GM19455 (cell line): ENCODE results near the gene NPL.

Experiments
- ATAC-seq: cut with Tn5 transposase; IDR thresholded peaks from one replicate; pipeline ENCODE4 v1.9.1; 2021; ENCODE audit not compliant: unreplicated experiment

The NPL gene, protein sequence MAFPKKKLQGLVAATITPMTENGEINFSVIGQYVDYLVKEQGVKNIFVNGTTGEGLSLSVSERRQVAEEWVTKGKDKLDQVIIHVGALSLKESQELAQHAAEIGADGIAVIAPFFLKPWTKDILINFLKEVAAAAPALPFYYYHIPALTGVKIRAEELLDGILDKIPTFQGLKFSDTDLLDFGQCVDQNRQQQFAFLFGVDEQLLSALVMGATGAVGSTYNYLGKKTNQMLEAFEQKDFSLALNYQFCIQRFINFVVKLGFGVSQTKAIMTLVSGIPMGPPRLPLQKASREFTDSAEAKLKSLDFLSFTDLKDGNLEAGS

DNA sequence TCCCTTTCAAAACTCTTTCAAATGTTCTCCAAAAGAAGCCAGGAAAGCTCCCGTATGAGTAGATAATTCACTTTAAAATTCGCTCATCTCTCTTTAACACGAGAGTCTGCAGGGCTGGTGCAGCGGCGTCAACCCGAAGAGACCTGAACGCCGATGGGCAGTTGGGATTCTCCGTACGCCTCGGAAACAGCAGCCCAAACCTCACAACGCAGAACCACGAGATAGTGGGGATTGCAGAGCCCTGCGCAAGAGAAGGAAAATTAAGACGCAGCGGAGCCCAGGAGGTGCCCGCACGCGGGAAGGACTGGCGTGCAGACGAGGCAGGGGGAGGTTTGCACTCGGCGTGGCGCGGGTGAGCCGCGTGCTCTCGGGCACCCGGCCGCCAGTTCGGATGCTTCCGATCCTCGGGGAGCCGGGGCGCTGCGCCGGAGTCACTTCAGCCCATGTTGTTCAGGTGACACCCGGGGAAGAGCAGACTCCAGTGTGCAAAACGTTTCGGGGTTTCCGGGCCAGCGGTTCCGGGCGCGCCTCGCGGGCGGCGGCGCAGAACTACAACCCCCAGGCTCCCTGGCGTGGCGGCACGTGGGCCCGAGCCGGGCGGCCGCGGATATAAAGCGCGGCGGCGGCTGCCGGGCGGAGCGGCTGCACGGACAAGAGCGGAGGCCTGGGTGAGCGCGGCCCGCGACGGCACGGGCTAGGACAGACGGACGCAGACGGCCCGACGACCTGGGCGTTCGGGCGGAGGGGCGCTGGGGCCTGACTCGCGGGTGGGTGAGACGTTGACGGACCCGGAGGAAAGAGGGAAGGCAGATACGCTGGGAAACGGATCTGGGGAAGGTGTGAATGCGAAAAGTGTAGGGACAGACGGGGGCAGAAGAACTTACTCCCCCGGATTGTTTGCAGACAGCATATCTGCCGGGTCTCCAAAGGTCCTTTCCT is at the start of gene NPL:
NPL (plus strand) TSS at position 636 of the 939 bp plus-strand sequence. CDS start 4,599 bp downstream, outside the sequence.
- peak; percentile 93 for ATAC-seq

DNA sequence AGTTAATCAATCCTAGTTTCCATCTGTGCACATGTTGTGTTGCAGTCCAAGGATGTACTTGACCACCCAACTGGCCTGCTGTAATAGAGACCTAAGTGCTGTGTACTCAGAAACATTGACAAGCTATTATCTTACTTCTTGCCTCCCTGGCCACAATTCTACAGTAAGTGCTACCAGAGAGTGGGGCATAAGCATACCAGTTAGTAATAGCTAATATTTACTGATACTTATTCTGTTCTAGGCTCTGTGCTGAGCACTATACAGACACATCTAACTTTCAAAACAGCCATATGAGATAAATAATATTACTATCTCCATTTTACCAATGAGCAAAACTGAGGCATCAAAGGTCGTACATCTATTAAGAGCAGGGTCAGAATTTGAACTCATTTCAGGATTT is 49.5 kb upstream of the NPL start:
- ATAC-seq, result no peak

DNA sequence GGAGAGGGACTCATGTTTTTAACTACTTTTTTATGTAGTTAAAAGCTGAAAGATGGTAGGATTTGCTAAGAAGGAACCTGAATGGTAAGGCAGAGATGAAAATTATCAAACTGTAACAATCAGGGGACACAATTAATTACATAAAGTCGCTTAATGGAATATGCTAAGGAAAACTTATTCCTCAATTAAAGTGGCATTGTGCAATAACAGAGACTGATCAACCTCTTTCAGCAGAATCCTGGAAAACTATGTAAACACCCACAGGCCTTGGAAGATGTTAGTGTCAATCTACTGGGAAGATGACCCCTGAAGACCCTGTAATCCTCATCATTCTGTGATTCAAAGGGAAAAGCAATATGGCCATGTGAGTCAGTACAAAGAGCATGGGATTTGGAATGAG is 46.8 kb upstream of the NPL start:
- ATAC-seq, result no peak

DNA sequence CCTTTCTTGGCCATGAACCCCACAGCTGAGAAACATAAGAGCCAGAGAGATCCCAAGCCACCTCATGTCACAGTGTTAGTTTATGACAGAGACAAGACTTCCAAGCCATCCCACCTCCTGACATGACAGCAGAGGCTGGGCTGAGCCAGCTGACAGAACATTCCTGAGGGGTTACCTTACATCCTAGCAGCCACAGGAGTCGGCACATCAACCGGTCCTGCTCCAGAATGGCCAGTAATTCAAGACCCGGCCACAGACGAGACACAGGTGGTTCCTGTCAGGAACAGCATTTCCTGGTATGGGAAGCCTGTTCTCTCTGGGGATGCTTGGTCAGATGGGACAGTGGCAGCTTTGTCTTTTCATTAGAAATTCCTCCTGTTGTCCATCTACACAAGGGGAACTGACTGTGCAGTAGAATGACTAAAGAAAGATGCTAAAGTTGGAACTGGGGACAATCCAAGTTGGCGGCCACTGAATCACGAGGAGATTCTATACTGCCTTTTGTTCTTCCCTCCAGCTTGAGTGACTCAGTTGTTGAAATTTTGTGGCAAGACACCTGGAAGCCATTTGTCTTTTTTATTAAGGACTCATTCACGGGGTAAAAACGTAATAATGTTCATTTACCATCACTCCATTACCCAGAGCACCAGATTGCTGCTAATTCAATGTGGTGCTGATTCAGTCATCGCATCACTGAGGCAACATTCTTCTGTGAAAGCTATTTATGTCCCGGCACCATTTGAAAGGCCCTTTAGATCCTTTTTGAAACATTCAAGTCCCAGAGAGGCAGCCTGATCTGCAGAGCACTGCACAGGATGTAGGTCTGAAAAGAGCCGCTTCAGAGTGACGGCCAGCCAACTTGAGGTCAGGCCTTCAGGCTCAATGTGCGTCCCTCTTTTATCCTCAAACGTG is 37.2 kb upstream of the NPL start:
- no peak for ATAC-seq

DNA sequence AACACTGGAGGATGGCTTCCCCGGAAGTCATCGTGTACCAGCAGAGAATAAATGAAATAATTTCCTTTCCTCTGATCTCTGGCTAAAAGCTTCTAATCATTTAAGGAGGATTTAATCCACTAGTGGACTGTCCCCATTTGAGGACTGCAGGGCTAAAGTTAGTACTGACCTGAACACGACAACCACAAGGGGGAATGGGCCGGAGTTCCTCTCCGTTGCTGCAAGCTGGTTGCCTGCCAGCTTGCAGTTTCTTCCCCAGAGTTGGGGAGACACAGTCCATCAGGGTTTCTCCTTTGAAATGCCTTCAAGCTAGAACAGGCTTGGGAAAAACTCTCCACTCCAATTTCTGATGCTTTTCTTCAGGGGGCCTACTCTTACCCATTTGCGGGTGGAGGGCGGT is 35.5 kb upstream of the NPL start:
- no peak for ATAC-seq

DNA sequence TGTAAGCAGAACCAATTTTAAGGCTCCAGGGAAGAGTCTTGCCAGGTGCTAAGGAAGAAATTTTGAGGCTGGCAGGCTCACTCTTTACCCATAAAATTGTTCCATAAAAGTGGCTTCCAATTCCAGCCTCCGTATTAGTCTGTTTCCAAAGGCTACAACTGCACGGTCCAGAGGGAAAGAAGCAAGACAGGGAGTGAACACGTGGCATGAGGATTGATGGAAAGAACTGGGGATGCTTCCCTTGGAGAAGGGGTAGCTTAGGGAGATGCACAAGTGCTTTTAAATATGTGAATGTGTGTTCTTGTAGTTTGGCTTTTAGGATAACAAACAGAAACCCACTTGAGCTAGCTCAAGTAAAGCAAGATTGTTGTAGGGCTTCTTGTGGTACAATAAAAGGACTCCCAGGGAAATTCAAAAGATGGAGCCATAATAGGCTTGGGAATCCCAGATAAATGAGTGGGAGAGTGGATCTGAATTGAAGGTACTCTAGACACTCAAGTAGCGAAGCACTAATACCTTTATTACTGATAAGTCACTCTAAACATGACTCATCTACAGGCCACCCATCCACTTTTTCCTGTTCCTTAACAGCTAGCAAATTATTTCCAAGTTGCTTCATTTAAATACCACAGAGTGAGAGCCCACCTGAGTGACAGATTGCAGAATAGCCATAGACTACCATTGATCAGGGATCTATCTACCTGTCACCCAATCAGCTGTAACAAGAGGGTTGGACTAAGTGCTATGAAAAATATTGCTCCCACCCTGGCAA is 34.8 kb upstream of the NPL start:
- no peak for ATAC-seq

DNA sequence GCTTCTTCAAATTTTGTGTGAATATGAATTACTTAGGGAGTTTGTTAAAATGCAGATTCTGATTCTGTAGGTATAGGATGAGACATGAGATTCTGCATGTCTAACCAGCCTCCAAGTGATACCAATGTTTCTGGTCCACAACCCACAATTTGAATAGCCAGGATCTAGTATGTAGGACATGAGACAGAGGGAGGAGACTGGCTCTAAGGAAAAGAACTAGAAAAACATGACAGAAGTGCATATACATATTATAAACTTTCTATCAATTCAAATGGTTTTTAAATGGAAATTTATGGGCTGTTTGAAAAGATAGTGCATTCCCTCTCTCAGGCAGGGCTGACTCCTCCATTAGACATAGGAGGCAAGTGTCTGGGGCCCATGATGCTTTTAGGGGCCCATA is 33.9 kb upstream of the NPL start:
- no peak for ATAC-seq

DNA sequence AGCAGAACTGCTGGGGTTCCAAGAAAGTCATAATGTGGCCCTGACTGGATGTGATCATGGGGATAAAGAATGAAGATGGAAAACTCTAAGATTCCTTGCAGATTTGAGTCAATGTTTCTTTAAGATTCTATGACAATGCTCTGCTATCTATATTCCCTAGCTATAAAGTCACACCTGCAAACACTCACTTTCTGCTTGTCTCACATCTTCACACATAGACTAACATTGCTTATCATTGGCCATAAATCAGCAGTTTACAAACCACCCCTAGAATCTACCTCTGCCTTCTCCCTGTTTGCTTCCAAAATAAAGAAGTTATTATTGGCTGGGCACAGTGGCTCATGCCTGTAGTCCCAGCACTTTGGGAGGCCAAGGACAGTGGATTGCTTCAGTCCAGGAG is 33.1 kb upstream of the NPL start:
- ATAC-seq, result no peak

DNA sequence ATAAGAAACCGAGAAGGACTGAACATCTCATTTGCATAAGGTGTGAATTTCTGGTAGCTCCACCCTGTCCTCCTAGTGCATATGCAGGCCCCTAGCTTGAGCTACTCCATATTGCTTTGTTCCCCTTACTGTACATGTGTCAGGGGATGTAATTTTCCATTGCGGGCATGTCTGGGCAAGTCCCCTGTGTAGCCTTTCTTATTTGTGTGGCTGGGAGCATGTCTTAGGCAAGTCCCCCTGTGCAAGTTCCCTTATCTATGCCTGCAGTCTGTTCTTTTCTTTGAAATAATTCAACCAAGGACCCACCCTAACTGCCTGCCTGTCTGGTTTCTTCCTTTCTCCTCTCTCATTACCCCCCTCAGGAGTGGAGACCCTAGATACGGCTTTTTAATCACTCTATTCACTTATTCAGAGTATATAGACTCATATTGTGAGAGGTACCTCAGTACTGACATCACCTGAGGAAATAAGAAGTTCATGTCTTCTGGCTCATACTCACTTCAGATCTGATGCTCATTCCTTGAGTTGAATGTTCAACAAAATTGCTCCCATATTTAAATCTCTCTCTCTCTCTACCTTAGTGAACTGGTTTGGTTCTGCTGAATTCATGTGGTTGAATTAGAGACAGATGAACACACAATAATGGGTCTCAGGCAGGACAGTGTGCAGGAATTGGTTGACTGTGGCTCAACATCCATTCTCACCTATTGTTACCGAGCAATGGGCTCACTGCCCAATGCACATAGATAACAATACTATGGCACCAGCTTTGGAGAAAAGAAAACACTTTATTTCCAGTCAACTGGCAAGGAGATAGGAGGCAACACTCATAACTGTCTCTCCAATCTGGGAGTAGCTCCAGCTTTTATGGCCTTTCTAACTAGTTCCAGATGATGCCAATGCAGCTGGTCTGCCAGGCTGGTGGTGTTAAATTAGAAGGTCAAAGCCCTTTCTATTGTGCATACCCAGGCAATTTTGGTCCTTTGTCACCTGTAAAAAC is 27.9 kb upstream of the NPL start:
- no peak for ATAC-seq

DNA sequence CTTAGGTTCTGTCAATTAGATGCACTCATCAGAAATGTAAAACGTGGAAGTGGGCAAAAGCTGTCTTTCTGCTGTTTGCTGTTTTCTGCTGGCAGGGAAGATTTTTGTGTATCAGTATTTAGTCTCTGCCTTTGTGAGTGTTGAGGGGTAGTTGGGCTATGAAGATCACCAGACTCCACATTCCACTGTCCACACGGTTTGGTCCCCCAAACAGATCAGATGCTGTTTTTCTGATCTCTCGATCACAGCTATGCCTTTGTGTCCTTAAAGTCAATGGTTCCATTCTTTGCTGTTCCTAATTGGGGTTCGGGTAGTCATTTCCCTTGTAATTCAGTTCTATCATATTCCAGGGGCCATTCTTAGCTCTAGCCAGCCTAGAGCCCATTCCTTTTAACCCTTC is 27.0 kb upstream of the NPL start:
- ATAC-seq, result no peak

DNA sequence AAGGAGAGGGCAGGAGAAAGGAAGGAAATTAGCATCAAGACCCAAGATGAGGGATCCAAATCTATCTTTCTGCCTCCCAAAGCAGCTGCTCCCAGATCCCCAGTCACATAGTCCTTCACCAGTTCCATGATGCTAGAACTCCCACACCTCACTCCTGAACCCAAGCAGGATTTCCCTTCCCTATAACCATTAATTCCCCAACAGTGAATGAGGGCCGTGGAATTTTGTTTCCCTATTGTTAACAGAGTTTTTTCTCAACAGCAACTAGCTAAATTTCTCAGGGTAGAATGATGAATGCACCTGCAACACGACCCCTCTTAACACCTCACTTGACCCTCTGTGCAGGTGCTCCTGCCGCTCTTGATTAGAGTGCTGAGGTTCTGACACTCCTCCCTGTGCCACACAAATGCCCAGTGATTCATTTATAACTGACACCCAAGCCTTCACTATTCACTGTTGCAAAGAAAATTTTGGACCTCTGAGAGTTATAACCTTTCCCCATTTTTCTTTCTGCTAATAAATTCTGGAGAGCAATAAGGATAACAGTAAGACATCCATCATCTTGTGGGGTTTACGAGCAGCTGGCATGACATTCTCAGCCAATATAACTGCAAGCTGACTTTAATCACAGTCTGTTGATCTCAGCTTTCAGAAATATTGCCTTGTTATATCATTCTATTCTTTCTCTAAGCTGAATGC is 25.4 kb upstream of the NPL start:
- no peak for ATAC-seq

DNA sequence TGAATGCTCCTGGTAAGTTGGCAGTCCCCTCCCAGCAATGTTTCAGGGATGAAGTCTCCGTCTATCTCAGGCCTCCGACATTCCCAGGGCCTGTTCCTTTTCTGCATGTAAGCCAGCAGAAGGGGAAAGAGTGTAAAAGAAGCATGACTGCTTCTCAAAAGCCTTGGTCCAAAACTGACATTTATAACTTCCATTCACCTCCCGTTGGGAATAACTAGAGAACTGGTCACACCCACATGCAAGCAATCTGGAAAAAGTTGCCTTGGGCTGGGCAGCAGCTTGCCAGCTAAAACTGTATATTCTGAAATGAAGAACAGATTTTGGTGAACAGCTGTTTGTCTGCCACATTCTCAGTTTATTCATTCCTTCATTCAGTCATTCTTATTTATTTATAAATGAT is 24.2 kb upstream of the NPL start:
- no peak for ATAC-seq

DNA sequence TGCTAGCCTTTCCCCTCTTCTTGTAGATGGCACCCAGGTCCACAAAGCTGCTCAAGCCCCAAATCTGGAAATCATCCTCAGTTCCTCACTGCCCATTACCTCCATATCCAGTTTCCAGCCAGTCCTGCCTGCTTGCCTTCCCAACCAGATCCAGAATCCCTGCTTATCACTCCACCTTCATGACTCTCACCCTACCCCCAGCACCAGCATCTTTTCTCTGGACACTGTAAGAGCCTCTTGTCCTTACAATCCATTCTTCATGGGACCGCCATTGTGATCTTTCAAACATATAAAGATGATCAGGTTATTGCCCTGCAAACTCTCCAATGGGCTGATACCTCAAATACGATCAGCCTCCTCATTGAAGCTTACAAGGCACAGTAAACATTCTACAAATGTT is 23.5 kb upstream of the NPL start:
- ATAC-seq, result no peak

DNA sequence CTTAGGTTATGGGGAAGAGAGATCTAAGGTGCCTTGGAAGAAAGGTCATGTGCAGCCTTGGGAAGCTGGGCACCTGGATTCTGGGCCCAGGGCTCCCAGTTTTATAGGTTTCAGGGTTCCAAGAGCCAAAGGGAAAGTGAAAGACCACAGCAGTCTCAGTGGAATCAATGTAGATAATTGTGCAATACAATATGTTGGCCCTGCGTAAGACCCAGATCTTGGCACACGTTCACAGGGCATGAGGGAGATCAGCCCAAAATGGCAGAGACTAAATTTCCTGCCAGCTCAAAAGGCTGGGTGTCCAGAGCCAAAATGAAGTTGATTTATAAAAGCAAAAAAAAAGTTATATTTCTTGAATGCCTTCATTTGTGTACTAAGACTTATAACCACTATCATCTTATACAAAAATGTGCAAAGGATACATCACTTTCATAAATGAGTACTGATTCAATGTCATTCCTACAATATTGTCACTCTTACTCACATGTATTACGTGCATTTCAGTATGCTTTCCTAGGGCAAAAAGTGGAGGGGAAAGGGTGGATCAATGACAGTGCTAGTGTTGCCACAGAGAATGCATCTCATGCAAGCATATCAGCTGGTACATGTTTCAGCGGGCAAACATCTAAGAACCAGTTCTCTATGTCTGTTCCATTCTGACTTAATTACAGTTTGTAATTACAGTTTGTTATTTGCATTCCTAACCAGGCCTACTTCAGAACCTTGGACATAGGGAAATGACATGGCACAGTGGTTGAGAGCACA is 22.5 kb upstream of the NPL start:
- no peak for ATAC-seq

DNA sequence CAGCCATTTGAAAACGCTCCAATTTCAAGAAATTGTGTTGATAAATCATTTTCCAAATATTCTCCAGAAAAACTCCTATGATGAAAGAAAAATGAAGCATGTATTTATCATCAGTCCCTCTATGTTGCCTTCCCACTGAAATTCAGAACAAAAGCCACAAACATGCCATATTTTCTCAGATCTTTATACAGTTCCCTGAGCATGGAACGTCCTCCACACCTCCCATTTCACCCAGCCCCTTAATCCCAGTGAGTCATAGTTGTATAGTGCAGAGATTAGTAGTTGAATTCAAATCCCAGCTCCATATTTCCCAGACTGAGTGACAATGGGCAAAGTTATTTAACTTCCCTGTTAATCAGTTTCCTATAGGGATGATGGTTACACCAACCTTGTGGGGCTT is 20.6 kb upstream of the NPL start:
- no peak for ATAC-seq

DNA sequence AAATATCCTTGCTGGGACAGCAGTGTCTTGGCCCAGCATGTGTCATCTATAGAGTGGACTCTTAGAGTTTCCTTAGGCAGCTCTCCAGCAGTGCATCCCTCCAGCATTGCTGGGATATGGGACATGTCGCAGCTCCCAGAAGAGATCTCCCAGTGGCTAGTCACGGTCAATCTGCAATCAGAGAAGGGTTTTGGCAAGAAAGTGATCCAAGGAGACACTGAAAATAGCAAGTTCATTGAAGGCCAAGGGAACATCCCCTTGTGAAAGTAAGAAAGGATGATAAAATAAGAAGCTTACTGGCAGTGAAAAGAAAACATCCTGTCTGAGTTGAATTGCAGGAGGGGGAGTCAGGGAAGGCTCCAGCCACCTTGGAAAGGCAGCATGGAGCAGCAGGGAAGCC is 19.3 kb upstream of the NPL start:
- no peak for ATAC-seq

DNA sequence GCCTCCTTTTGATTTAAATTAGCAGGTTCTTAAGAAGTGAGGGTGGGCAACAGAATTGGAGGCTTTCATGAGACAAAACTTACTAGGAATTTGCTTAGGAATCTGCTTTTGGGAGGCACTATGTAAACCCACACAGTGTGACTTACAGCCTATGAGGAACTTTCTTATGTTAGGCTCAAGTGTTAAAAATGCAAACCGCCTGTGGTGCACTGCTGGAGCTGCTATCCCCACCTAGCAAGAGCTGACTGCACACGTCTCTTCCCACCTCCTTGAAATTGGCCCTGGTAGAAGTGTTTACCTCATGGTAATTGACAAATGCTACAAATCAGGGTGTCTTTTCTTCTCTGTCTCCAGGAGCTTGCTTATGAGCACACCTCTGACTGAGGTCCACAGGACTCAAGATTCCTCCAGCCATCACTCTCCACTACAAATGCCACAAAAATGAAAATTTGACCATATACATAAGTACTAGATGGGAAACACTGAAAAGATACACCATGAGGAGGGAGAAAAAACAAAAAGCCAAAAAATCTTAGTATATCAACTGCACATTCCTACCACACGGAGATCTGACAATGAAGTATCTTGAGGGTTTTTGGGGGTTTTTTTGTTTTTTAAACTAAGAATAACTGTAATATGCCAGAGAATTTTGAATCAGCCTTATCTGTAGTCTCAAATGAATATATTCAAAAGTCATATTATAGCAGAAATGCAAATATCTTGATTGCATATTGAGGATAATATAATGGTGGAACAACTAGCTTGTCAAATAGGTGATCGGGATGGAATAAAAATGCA is 18.2 kb upstream of the NPL start:
- ATAC-seq, result no peak
